Spinal cord (tissue), 10 donors: ENCODE measurements around the gene AANAT. TPM values are rescaled to one million over a fixed set of nuclear protein-coding genes. Genes with fewer than 3 reads are reported as not detected.

ENCODE experiments used
- DNase-seq, 6 donors: peaks; one replicate each; pipeline versions ENCODE4 v3.0.0 to v3.0.0-alpha.2; 2013 to 2015; ENCODE audit warnings: low spot score in 6 of 6, low read depth in 4 of 6
- H3K27ac ChIP-seq: one replicate; pipeline ENCODE4 v1.5.1; 2013; ENCODE audit warnings: low read depth, low read length, control low read depth
- H3K27me3 ChIP-seq: one replicate; pipeline ENCODE4 v1.6.1; 2013; ENCODE audit warnings: low read length; ENCODE audit not compliant: control insufficient read depth, insufficient read depth
- H3K36me3 ChIP-seq: one replicate; pipeline ENCODE4 v1.6.1; 2013; ENCODE audit warnings: low read length; ENCODE audit not compliant: control insufficient read depth, insufficient read depth
- H3K4me1 ChIP-seq: one replicate; pipeline ENCODE4 v1.6.1; 2013; ENCODE audit warnings: low read length; ENCODE audit not compliant: control insufficient read depth, insufficient read depth
- H3K4me3 ChIP-seq: one replicate; pipeline ENCODE4 v1.5.1; 2013; ENCODE audit warnings: low read depth, low read length, control low read depth
- H3K9me3 ChIP-seq: one replicate; pipeline ENCODE4 v1.6.1; 2013; ENCODE audit warnings: low read length; ENCODE audit not compliant: control insufficient read depth, insufficient read depth
- WGBS: methylation state at CpG from one replicate; pipeline ENCODE4 v1.1.5; 2013; ENCODE audit warnings: missing lambda C conversion rate; ENCODE audit not compliant: insufficient coverage; 5-methylcytosine and 5-hydroxymethylcytosine counted together
- polyA plus RNA-seq, 2 donors: library from polyadenylated mRNA; unstranded; fragments of 120-200 nt; gene quantifications; one replicate each; pipeline ENCODE4 v1.2.1, GENCODE V29; 2013; ENCODE audit not compliant: insufficient read length in 2 of 2
- total RNA-seq, 2 donors: library from RNA; depleted of rRNA in 1 of 2; stranded (reverse); fragments of 120-200 nt in 1 of 2; fragments of >200 nt in 1 of 2; gene quantifications; one replicate each; pipeline versions ENCODE4 v1.2.3 to v1.2.4, GENCODE V29; 2013 to 2014
- donor health status: healthy.

AANAT gene
- total and polyA plus RNA-seq, 4 donors = 0.20 to 0.83 (median 0.44) TPM

GRCh38 chr17:76467809-76468633 is 618 bp downstream of the AANAT start:
- Histone ChIP-seq H3K4me3 (no peak overlapping the region), H3K27me3 (no peaks in the 10 kb centered on the region), H3K36me3 (peaks cover 7% of the 10 kb centered on the region), H3K27ac (no peak overlapping the region), H3K4me1 (peaks cover 18% of the 10 kb centered on the region), H3K9me3 (no peaks in the 10 kb centered on the region)
- DNase-seq = no peak
- 74% methylated on average over 8 of the region's 8 CpGs for WGBS

- Histone ChIP-seq H3K27ac (no peak overlapping the region), H3K9me3 (no peaks in the 10 kb centered on the region), H3K27me3 (no peaks in the 10 kb centered on the region), H3K4me1 (peaks cover 18% of the 10 kb centered on the region), H3K4me3 (no peak overlapping the region), H3K36me3 (peaks cover 7% of the 10 kb centered on the region)
- WGBS = 95% methylated on average over 14 of the region's 14 CpGs
- DNase-seq = no peak
Observed at GRCh38 chr17:76468634-76469010, 1.2 kb downstream of the AANAT start.

DNA sequence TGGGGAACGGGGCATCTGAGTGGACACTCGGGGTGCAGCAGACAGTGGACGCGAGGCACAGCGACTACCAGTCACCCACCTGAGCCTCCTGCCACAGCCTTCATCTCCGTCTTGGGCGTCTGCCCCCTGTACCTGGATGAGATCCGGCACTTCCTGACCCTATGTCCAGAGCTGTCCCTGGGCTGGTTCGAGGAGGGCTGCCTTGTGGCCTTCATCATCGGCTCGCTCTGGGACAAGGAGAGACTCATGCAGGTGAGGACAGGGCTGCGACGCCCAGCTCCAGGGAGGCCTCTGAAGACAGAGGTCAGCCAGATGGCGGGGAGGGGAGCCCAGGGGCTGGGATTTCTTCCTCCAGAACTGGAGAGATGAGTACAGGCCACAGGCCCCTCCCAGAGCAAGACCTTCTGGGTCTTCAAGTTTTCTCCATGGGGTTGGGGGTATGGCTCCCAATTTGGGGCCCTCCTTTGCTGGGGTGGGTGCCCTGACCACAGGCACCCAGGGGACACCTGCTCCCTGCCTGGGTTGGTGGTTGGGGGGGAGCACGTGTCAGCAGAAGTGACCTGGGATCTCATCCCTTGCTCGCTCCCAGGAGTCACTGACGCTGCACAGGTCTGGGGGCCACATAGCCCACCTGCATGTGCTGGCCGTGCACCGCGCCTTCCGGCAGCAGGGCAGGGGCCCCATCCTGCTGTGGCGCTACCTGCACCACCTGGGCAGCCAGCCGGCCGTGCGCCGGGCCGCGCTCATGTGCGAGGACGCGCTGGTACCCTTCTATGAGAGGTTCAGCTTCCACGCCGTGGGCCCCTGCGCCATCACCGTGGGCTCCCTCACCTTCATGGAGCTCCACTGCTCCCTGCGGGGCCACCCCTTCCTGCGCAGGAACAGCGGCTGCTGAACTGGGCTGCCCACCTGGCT is 1.9 kb downstream of the AANAT start:
- no peak overlapping the region for H3K4me3 ChIP-seq
- no peak for DNase-seq
- peaks cover 9% of the 10 kb centered on the region for H3K36me3 ChIP-seq
- H3K4me1 ChIP-seq = peaks cover 18% of the 10 kb centered on the region
- 94% methylated on average over 37 of the region's 38 CpGs for WGBS
- no peaks in the 10 kb centered on the region for H3K27me3 ChIP-seq
- no peaks in the 10 kb centered on the region for H3K9me3 ChIP-seq
- no peak overlapping the region for H3K27ac ChIP-seq

DNA sequence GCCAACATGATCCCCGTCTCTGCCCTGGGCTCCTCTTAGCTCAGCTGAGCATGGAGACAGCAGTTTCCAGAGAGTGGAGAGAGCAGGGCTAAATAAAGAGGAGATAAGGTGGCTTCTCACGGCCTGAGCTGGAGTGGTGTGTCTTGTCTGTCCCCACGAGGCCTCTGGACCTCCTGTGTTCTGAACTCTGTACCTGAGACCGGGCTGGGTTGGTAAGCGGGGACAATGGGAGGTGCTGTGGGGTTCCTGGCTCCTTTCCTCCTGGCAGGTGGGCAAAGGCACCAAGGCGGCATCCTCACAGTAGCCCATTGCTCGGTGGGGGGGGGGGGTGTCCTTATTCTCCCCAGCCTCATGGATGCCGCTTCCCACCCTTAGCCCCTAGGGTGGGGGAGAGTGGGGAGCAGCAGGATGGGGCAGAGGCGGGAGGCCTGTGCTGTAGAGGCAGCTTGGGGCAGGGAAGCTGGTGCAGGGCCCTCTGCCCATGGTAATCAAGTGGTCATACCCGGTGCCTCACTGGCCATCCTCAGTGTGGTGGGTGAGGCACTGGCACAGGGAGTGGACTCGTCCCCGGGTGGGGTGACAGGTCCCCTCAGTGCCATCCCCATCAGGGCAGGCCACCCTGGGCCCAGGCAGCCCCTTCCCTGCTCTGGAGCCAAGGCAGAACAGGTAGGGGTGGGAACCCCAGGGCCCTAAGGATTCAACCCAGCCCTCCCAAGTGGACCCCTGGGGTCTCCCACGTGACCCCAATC is 2.8 kb downstream of the AANAT start:
- no peaks in the 10 kb centered on the region for H3K9me3 ChIP-seq
- peaks cover 18% of the 10 kb centered on the region for H3K4me1 ChIP-seq
- no peaks in the 10 kb centered on the region for H3K27me3 ChIP-seq
- no peak overlapping the region for H3K27ac ChIP-seq
- 74% methylated on average over 6 of the region's 13 CpGs for WGBS
- H3K36me3 ChIP-seq = peaks cover 15% of the 10 kb centered on the region
- no peak for DNase-seq
- H3K4me3 ChIP-seq = no peak overlapping the region

DNA sequence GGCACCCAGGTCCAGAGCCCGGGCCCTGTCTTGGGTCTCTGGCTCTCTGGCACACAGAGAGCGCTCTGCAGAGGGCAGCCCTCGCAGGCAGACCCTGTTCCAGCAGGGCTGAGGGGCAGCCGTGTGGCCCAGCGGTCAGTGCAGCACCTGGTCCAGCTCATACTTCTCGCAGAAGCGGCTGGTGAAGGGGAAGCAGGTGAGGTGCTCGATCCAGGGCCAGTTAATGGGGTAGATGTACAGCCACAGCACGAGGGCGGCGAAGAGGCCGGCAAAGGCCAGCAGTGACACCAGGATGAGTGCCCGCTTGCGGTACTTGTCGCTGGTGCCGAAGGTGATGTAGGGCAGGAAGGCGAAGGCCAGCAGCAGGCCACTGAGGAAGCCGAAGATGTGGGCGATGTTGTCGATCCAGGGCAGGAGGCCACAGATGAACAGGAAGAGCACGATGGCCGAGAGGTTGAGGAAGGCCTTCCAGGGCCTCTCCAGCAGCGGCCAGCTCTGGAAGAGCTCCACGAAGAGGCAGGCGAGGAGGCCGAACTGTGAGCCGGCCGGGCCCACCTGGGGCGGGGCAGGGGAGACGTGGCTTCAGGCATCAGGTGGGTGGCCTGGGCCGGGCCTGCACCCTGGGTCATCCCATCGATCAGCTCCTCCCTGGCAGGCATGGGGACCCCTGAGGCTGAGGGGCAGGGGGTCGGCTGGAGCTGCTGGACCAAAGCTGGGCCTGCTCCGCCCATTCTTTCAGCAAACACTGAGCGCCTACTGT is 4.3 kb downstream of the AANAT start:
- 92% methylated on average over 34 of the region's 35 CpGs for WGBS
- Histone ChIP-seq H3K4me3 (no peak overlapping the region), H3K27me3 (no peaks in the 10 kb centered on the region), H3K9me3 (no peaks in the 10 kb centered on the region), H3K4me1 (peaks cover 9% of the 10 kb centered on the region), H3K36me3 (peaks cover 15% of the 10 kb centered on the region), H3K27ac (no peak overlapping the region)
- DNase-seq = no peak

DNA sequence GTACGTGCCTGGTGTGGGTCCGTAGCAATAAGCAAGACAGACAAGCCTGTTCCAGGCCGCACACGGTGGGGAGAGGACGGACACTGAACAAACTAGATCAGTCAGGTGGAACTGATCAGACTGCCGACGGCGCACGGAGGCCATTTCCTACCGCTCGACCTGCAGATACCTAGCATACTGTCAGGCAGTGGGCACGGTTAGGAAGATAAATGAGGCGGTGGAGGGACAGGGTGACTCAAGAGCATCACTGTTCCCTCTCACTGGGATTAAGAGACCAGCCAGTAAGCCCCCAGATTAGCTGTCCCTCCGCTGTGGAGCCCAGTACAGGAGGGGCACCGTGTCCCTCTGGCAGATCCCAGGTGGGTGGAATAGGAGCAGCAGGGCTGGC is 4.8 kb downstream of the AANAT start:
- peaks cover 3% of the 10 kb centered on the region for H3K4me1 ChIP-seq
- DNase-seq = no peak
- 85% methylated on average over 14 of the region's 15 CpGs for WGBS
- no peaks in the 10 kb centered on the region for H3K9me3 ChIP-seq
- H3K4me3 ChIP-seq = no peak overlapping the region
- peaks cover 15% of the 10 kb centered on the region for H3K36me3 ChIP-seq
- no peak overlapping the region for H3K27ac ChIP-seq
- no peaks in the 10 kb centered on the region for H3K27me3 ChIP-seq

- Histone ChIP-seq H3K27me3 (no peaks in the 10 kb centered on the region), H3K9me3 (no peaks in the 10 kb centered on the region), H3K4me1 (no peaks in the 10 kb centered on the region), H3K27ac (no peak overlapping the region), H3K4me3 (no peak overlapping the region), H3K36me3 (peaks cover 15% of the 10 kb centered on the region)
- no peak for DNase-seq
- whole genome bisulfite sequencing = 91% methylated on average over 11 of the region's 11 CpGs
Observed at GRCh38 chr17:76472726-76473125, 5.3 kb downstream of the AANAT start.

- no peak overlapping the region for H3K27ac ChIP-seq
- 80% methylated on average over 18 of the region's 18 CpGs for WGBS
Observed at GRCh38 chr17:76473541-76473985, 6.2 kb downstream of the AANAT start.

DNA sequence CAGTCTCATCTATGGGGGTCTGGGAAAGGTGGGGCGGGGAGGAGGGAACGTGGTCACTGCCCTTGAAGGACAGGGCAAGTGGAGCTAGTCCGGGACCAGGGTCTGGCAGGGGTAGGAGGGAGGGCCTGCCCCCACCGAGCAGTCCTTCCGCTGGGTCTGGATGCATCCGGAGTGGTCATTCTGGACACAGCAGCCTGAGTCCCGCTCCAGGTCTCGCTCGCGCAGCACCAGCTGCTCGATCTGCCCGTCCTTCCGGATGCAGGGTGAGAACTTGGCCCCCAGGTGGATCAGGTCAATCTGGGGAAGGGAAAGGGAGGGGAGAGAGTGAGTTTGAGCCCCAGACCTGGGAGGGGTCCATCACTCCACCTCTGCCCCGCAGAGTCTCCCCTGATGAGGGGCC is 6.8 kb downstream of the AANAT start:
- H3K36me3 ChIP-seq = peaks cover 24% of the 10 kb centered on the region
- peaks cover under 1% of the 10 kb centered on the region for H3K4me1 ChIP-seq
- no peaks in the 10 kb centered on the region for H3K9me3 ChIP-seq
- no peaks in the 10 kb centered on the region for H3K27me3 ChIP-seq
- no peak for DNase-seq
- H3K4me3 ChIP-seq = no peak overlapping the region
- H3K27ac ChIP-seq = no peak overlapping the region
- WGBS = 95% methylated on average over 13 of the region's 14 CpGs

More at GRCh38 chr17:76473541-76473985, 6.2 kb downstream of the AANAT start:
- H3K36me3 ChIP-seq = peaks cover 18% of the 10 kb centered on the region
- DNase-seq = no peak
- H3K27me3 ChIP-seq = no peaks in the 10 kb centered on the region
- H3K9me3 ChIP-seq = no peaks in the 10 kb centered on the region
- H3K4me3 ChIP-seq = no peak overlapping the region
- no peaks in the 10 kb centered on the region for H3K4me1 ChIP-seq
